CD8-positive, alpha-beta memory T cell (primary cell): ENCODE results near the gene PJA2. TPM values are rescaled to one million over a fixed set of nuclear protein-coding genes. Genes with fewer than 3 reads are reported as not detected.
A peak's percentile ranks its signal among the peaks of the same experiment; 100 is the strongest.

ENCODE experiments used
- CTCF ChIA-PET: fragments of 350-600 bp; sonication (Branson Sonifier 250); formaldehyde crosslinking; loops from one replicate; lab custom pipeline; 2021; ENCODE audit warnings: antibody characterized with exemption; lab: Charles Lee
- POLR2A ChIA-PET: fragments of 350-600 bp; sonication (Branson Sonifier 250); formaldehyde crosslinking; loops from one replicate; lab custom pipeline; 2021; ENCODE audit warnings: antibody characterized with exemption; lab: Charles Lee
- DNase-seq, 5 donors: peaks; one replicate each; pipeline versions ENCODE4 v3.0.0 to v3.0.0-alpha.2; 2020 to 2022; ENCODE audit warnings: mixed read lengths in 1 of 5
- H3K27ac ChIP-seq: one replicate; pipeline ENCODE4 v1.7.0; 2013; ENCODE audit warnings: low read depth, mild to moderate bottlenecking, low read length, moderate library complexity
- H3K27me3 ChIP-seq: 2 replicates; pipeline ENCODE4 v1.7.0; 2013; ENCODE audit warnings: low read length, mild to moderate bottlenecking; ENCODE audit not compliant: insufficient read depth, poor library complexity, severe bottlenecking
- H3K36me3 ChIP-seq: 2 replicates; pipeline ENCODE4 v1.7.0; 2013; ENCODE audit warnings: mild to moderate bottlenecking, low read length, moderate library complexity; ENCODE audit not compliant: insufficient read depth
- H3K4me1 ChIP-seq: 2 replicates; pipeline ENCODE4 v1.7.0; 2013; ENCODE audit warnings: mild to moderate bottlenecking, low read length, moderate library complexity; ENCODE audit not compliant: insufficient read depth
- H3K4me3 ChIP-seq: 2 replicates; pipeline ENCODE4 v1.7.0; 2013; ENCODE audit warnings: mild to moderate bottlenecking, low read length
- H3K9me3 ChIP-seq: 2 replicates; pipeline ENCODE4 v1.7.0; 2013; ENCODE audit warnings: mild to moderate bottlenecking, low read length
- H3K27ac Mint-ChIP-seq, 8 donors: one replicate each; pipeline ENCODE4 v1.8.0; 2020 to 2021; ENCODE audit warnings: mixed read lengths in 8 of 8, mild to moderate bottlenecking in 6 of 8, inconsistent platforms in 3 of 8, moderate library complexity in 3 of 8
- H3K27me3 Mint-ChIP-seq, 2 donors: one replicate each; pipeline ENCODE4 v1.8.0; 2020 to 2021; ENCODE audit warnings: mixed read lengths in 2 of 2, mild to moderate bottlenecking in 1 of 2, moderate library complexity in 1 of 2
- H3K36me3 Mint-ChIP-seq, 3 donors: one replicate each; pipeline ENCODE4 v1.8.0; 2020 to 2021; ENCODE audit warnings: mixed read lengths in 3 of 3, inconsistent platforms in 1 of 3, mild to moderate bottlenecking in 1 of 3
- H3K4me1 Mint-ChIP-seq, 3 donors: one replicate each; pipeline ENCODE4 v1.8.0; 2020 to 2021; ENCODE audit warnings: mixed read lengths in 3 of 3, inconsistent platforms in 1 of 3, mild to moderate bottlenecking in 1 of 3
- H3K4me3 Mint-ChIP-seq, 7 donors: one replicate each; pipeline ENCODE4 v1.8.0; 2020 to 2021; ENCODE audit warnings: mixed read lengths in 7 of 7, mild to moderate bottlenecking in 6 of 7, moderate library complexity in 4 of 7, inconsistent platforms in 2 of 7
- H3K9me3 Mint-ChIP-seq, 5 donors: one replicate each; pipeline ENCODE4 v1.8.0; 2020 to 2022; ENCODE audit warnings: mixed read lengths in 5 of 5, mild to moderate bottlenecking in 3 of 5, moderate library complexity in 2 of 5, inconsistent platforms in 1 of 5
- polyA plus RNA-seq: library from polyadenylated mRNA; unstranded; fragments of 300-500 nt; fragmentation: Illumina TruSeq; gene quantifications from one replicate; pipeline ENCODE4 v1.2.3, GENCODE V29; 2021
- total RNA-seq, 2 experiments: library from RNA; stranded (reverse); gene quantifications; one replicate each; pipeline ENCODE4 v1.2.3, GENCODE V29; 2021

PJA2 gene
- total and polyA plus RNA-seq, 3 experiments from 2014 or later = 37.5 to 54.8 (median 39.5) TPM

DNA sequence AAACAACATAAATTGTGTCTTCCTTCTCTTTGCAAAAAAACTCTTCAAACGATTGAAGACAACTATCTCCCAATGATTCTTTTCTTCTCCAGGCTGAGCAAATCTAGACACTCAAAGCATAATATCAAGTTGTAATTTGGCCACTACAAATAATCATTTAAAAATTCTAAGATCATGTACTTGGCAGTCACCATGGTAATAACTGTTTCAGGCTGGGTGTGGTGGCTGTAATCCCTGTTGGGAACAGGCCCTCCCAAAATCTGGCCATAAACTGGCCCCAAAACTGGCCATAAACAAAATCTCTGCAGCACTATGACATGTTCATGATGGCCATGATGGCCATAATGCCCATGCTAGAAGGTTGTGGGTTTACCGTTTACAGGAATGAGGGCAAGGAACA is 52.0 kb downstream of the PJA2 start:
- H3K27ac Mint-ChIP-seq = peak overlapping the region in 3 of 8 donors; percentile 5 to 47 (median 26)
- H3K36me3 Mint-ChIP-seq = peaks cover 7 to 67% (median 16%) of the 10 kb centered on the region in 3 donors
- DNase-seq = no peak
- no peaks in the 10 kb centered on the region for H3K9me3 Mint-ChIP-seq
- H3K4me3 Mint-ChIP-seq = no peak overlapping the region
- no peak overlapping the region for H3K4me3 ChIP-seq
- H3K36me3 ChIP-seq = peaks cover 33% of the 10 kb centered on the region
- no peaks in the 10 kb centered on the region for H3K27me3 Mint-ChIP-seq
- no peaks in the 10 kb centered on the region for H3K27me3 ChIP-seq
- H3K4me1 ChIP-seq = no peaks in the 10 kb centered on the region
- ChIA-PET POLR2A (no interaction called here), CTCF (no interaction called here)
- H3K9me3 ChIP-seq = no peaks in the 10 kb centered on the region
- H3K27ac ChIP-seq = no peak overlapping the region
- peaks cover 25 to 39% (median 31%) of the 10 kb centered on the region in 3 donors for H3K4me1 Mint-ChIP-seq

DNA sequence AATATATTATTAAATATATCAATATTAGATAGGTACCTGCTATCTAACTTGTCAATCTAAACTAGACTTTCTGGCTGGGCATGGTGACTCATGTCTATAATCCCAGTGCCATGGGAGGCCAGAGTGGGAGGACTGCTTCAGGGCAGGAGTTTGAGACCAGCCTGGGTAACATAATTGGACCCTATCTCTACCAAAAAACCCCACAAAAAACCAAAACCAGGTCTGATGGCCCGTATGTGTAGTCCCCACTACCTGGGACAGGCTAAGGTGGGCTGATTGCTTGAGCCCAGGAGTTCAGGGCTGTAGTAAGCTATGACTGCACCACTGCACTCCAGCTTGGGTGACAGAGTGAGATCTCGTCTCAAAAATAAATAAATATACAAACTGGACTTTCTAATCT is 55.0 kb downstream of the PJA2 start:
- Mint-ChIP-seq H3K4me1 (peaks cover 23 to 41% (median 37%) of the 10 kb centered on the region in 3 donors), H3K4me3 (no peak overlapping the region), H3K9me3 (no peaks in the 10 kb centered on the region), H3K36me3 (peaks cover 7 to 60% (median 8%) of the 10 kb centered on the region in 3 donors), H3K27me3 (no peaks in the 10 kb centered on the region), H3K27ac (no peak overlapping the region)
- peaks cover 22% of the 10 kb centered on the region for H3K36me3 ChIP-seq
- no peak for DNase-seq
- H3K4me1 ChIP-seq = no peaks in the 10 kb centered on the region
- no peaks in the 10 kb centered on the region for H3K27me3 ChIP-seq
- no peaks in the 10 kb centered on the region for H3K9me3 ChIP-seq
- ChIA-PET CTCF (no interaction called here), POLR2A (no interaction called here)
- no peak overlapping the region for H3K27ac ChIP-seq
- no peak overlapping the region for H3K4me3 ChIP-seq

DNA sequence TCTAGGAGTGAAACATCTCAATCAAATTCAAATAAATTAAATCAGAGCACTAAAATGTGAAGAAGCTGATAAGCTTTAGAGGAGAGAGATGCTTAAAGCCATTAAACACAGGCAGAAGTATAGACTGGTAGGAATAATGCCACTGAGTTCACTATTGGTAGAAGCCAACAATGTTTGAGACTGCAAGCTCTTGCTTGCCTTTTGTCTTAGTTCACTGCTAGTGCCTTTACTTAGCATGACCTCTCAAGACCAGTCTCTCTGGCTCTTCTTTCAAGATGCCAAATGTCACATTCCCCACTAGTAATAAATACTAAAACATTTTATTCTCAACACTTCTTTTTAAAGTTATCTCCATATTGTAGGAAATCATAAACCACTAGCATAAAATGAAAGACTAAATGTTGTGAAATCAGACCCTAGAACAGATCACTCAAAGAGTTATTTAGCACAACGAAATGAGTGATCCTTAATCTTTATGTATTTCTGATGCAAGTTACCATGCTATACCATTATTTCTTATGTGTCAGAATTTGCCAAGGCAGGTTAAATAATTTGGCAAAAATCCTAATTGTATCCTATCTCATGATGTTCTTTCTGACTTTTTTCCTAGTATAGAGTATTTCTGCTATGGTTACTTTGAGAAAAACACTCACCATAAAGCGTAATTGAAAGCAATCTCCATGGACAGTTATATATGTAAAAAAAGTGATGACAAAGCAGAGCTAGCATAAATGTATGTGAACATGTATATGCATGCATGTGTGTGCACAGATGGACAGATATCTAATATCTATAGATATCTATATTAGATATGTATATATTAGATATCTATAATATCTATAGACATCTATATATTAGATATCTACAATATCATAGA is 57.5 kb downstream of the PJA2 start:
- ChIA-PET CTCF (no interaction called here), POLR2A (no interaction called here)
- no peak overlapping the region for H3K27ac ChIP-seq
- H3K4me3 ChIP-seq = no peak overlapping the region
- Mint-ChIP-seq H3K27me3 (no peaks in the 10 kb centered on the region), H3K36me3 (peaks cover 0 to 63% (median 6%) of the 10 kb centered on the region in 3 donors), H3K4me1 (peaks cover 36 to 54% (median 49%) of the 10 kb centered on the region in 3 donors), H3K9me3 (no peaks in the 10 kb centered on the region), H3K27ac (no peak overlapping the region), H3K4me3 (no peak overlapping the region)
- H3K4me1 ChIP-seq = no peaks in the 10 kb centered on the region
- DNase-seq = no peak
- no peaks in the 10 kb centered on the region for H3K27me3 ChIP-seq
- no peaks in the 10 kb centered on the region for H3K9me3 ChIP-seq
- H3K36me3 ChIP-seq = peaks cover 26% of the 10 kb centered on the region

DNA sequence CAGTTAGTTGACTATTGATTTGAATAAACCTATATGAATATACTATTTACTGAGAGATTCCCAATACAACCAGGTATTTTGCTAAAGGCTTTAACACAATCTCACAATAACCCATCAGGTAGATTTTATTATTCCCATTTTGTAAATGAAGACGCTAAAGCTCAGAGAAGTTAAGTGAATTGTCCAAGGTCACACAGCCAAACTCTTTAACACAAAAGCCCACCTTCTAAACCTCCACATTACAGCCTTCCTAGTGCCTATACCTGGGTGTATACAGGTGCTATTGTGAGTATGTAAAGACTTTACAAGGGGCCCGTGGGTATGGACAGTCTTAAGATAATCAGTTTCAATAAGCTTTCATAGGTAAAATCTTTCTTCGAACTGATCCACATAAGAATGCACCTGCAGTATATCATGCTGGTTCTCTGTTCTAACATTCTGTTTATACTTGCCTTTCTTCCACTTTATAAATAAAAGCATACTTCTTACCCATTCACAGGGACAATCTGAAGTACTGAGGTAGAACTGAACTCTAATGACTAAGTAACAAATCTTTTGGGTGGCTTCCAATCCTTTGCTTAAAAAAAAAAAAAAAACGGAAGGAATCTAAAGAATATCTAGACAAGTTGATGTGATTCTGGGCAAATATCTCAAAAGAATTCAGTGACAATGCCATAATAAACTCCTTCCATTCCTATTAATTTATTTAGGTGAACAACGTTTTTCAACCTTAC is 59.1 kb downstream of the PJA2 start:
- no peak overlapping the region for H3K27ac ChIP-seq
- no peak overlapping the region for H3K4me3 Mint-ChIP-seq
- H3K36me3 Mint-ChIP-seq = peaks cover 0 to 65% (median 5%) of the 10 kb centered on the region in 3 donors
- H3K27me3 Mint-ChIP-seq = no peaks in the 10 kb centered on the region
- peaks cover 28% of the 10 kb centered on the region for H3K36me3 ChIP-seq
- H3K4me3 ChIP-seq = no peak overlapping the region
- POLR2A ChIA-PET = no interaction called here
- no peak for DNase-seq
- no peaks in the 10 kb centered on the region for H3K9me3 ChIP-seq
- H3K4me1 ChIP-seq = no peaks in the 10 kb centered on the region
- no peaks in the 10 kb centered on the region for H3K27me3 ChIP-seq
- H3K27ac Mint-ChIP-seq = peak overlapping the region in 2 of 8 donors; percentile 42 to 46
- H3K9me3 Mint-ChIP-seq = no peaks in the 10 kb centered on the region
- CTCF ChIA-PET = no interaction called here
- peaks cover 34 to 53% (median 49%) of the 10 kb centered on the region in 3 donors for H3K4me1 Mint-ChIP-seq

DNA sequence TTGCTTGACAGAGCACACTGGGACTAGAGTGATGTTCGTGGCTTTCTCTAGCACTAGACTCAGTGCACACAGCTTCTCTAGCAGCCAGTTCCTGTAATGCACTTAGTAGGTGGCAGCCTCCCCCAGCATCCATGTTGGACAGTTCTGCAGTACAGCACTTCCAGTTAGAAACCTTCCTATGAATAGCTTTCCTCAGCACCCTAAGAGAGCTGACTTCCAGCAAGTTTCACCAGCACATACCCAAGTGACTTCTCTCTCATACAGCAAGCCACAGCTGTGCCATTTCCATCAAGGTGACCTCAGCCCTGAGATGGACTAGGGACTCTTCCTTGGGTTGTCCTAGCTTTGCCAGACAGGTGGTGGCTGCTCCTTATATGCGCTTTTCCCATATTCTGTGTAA is 60.4 kb downstream of the PJA2 start:
- POLR2A ChIA-PET = no interaction called here
- CTCF ChIA-PET = no interaction called here
- peaks cover 31 to 57% (median 52%) of the 10 kb centered on the region in 3 donors for H3K4me1 Mint-ChIP-seq
- peaks cover 27% of the 10 kb centered on the region for H3K36me3 ChIP-seq
- H3K36me3 Mint-ChIP-seq = peaks cover 0 to 67% (median 8%) of the 10 kb centered on the region in 3 donors
- H3K27me3 ChIP-seq = no peaks in the 10 kb centered on the region
- no peaks in the 10 kb centered on the region for H3K9me3 ChIP-seq
- no peaks in the 10 kb centered on the region for H3K27me3 Mint-ChIP-seq
- no peak overlapping the region for H3K4me3 ChIP-seq
- H3K27ac Mint-ChIP-seq = peak overlapping the region in 6 of 8 donors; percentile 4 to 75 (median 14)
- H3K4me1 ChIP-seq = no peaks in the 10 kb centered on the region
- no peak for DNase-seq
- H3K9me3 Mint-ChIP-seq = no peaks in the 10 kb centered on the region
- H3K27ac ChIP-seq = no peak overlapping the region
- no peak overlapping the region for H3K4me3 Mint-ChIP-seq

DNA sequence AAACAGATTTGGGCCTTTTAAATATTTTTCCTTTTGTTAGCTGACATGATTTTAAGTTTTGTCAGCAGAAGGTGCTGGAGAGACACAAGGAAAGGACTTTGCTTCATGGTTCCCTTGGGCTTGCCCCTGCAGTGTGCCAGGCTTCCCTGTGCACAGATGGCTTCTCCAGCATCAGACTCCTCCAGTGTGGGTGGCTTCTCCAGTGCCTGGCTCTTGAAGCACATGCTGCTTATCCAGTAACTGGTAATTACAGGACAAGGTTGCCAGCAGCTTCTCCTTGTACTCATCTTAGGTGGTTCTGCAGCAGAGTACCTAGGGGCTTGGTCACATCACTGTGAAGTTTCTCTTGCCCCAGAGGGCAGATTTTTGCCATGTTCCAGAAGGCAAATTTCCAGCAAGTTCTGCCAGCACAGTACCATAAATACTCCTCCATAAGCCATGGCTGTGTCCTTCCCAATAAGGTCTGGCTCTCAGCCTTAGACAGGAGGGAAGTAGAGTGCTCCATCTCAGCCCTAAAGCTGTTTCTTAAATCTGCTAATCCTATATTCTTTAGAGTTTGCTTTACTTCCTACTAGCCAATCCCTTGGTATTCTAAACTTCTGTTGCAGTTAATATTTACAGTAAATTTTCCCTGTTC is 62.4 kb downstream of the PJA2 start:
- no peak for DNase-seq
- Mint-ChIP-seq H3K4me1 (peaks cover 30 to 54% (median 49%) of the 10 kb centered on the region in 3 donors), H3K36me3 (peaks cover 0 to 71% (median 8%) of the 10 kb centered on the region in 3 donors), H3K27me3 (no peaks in the 10 kb centered on the region), H3K27ac (peak overlapping the region in 4 of 8 donors; percentile 25 to 76 (median 62)), H3K9me3 (no peaks in the 10 kb centered on the region), H3K4me3 (no peak overlapping the region)
- Histone ChIP-seq H3K27ac (no peak overlapping the region), H3K36me3 (peaks cover 27% of the 10 kb centered on the region), H3K27me3 (no peaks in the 10 kb centered on the region), H3K4me3 (no peak overlapping the region), H3K9me3 (no peaks in the 10 kb centered on the region), H3K4me1 (no peaks in the 10 kb centered on the region)
- ChIA-PET POLR2A (interaction anchor here (0.5 kb wide), 1 partner anchor 58 kb away, joined by 4 read pairs; no protein-coding TSS in a partner anchor), CTCF (interaction anchor here (1.0 kb wide), 1 partner anchor 92 kb away, joined by 3 read pairs; no protein-coding TSS in a partner anchor)

DNA sequence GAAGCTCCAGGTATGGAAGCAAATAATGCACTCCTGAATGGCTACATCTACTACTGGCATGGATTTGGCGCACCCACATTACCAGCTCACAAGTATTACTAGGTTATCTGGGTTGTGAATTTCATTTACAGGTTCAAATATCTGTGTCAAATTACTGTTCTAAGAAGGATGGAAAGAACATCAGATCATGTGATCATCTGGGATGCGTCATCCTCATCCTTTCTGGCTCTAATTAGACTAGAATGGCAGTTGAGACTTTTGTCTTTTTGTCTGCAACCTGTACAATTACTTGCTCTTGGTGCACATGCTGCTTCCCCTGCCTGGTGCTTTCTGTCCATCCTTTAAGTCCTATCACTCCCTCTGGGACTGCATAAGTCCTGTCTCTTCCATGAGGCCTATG is 64.1 kb downstream of the PJA2 start:
- peaks cover 27 to 42% (median 36%) of the 10 kb centered on the region in 3 donors for H3K4me1 Mint-ChIP-seq

More for the DNA sequence above, 64.1 kb downstream of the PJA2 start:
- peak overlapping the region in 1 of 8 donors; percentile 5 for H3K27ac Mint-ChIP-seq
- H3K4me3 Mint-ChIP-seq = no peak overlapping the region
- CTCF ChIA-PET = no interaction called here
- Histone ChIP-seq H3K9me3 (no peaks in the 10 kb centered on the region), H3K27me3 (no peaks in the 10 kb centered on the region), H3K4me3 (no peak overlapping the region), H3K36me3 (peaks cover 22% of the 10 kb centered on the region), H3K4me1 (no peaks in the 10 kb centered on the region), H3K27ac (no peak overlapping the region)
- H3K27me3 Mint-ChIP-seq = no peaks in the 10 kb centered on the region
- POLR2A ChIA-PET = no interaction called here
- H3K36me3 Mint-ChIP-seq = peaks cover 0 to 59% (median 8%) of the 10 kb centered on the region in 3 donors
- no peaks in the 10 kb centered on the region for H3K9me3 Mint-ChIP-seq
- no peak for DNase-seq
